K562 (cell line): ENCODE results near the gene CLCA1.

ENCODE experiments used
- BACH1 ChIP-seq: fragments of 200-800 bp; sonication (Bioruptor generic); IDR thresholded peaks from 2 replicates; pipeline ENCODE4 v1.6.1; 2016; ENCODE audit warnings: missing genetic modification characterization, missing compliant biosample characterization
- CCAR2 ChIP-seq: fragments of 200-400 bp; formaldehyde crosslinking; IDR thresholded peaks from 2 replicates; pipeline ENCODE4 v1.6.1; 2017; ENCODE audit warnings: mild to moderate bottlenecking, low read depth, low read length
- CTCF ChIP-seq, 3 experiments: IDR thresholded peaks in 2 of 3; conservative IDR thresholded peaks in 1 of 3; 2 replicates each; pipeline ENCODE4 v1.5.1; 2011 to 2012; ENCODE audit warnings: low read length in 3 of 3, mild to moderate bottlenecking in 3 of 3, control low read depth in 2 of 3, improper control_type of control experiment in 1 of 3, inconsistent platforms in 1 of 3, low read depth in 1 of 3, mixed read lengths in 1 of 3, moderate library complexity in 1 of 3; ENCODE audit not compliant: insufficient read depth in 2 of 3
- EGR1 ChIP-seq: fragments of 450-650 bp; conservative IDR thresholded peaks from 2 replicates; pipeline ENCODE4 v1.6.1; 2017; ENCODE audit warnings: mild to moderate bottlenecking
- FOXJ3 ChIP-seq: sonication (generic); formaldehyde crosslinking; IDR thresholded peaks from 2 replicates; pipeline ENCODE4 v1.4.0; 2020; ENCODE audit warnings: mild to moderate bottlenecking, missing genetic modification reagents
- POLR2AphosphoS5 ChIP-seq: IDR thresholded peaks from 2 replicates; pipeline ENCODE4 v1.6.1; 2011; ENCODE audit warnings: mild to moderate bottlenecking, low read depth, low read length, moderate library complexity; ENCODE audit not compliant: control insufficient read depth, insufficient read depth
- RFX5 ChIP-seq: IDR thresholded peaks from 2 replicates; pipeline ENCODE4 v1.6.1; 2011; ENCODE audit warnings: low read depth, mild to moderate bottlenecking, improper control_type of control experiment, low read length
- TEAD4 ChIP-seq, 2 experiments: sonication (generic) in 1 of 2; formaldehyde crosslinking in 1 of 2; IDR thresholded peaks; 2 replicates each; pipeline versions ENCODE4 v1.6.1 to v1.8.0; 2012 to 2022; ENCODE audit warnings: borderline replicate concordance in 1 of 2, inconsistent platforms in 1 of 2, low read length in 1 of 2, mild to moderate bottlenecking in 1 of 2, missing genetic modification reagents in 1 of 2

- no peak for TF ChIP-seq FOXJ3 (CRISPR knock-in tag)
- no peak for TF ChIP-seq TEAD4 (IDR thresholded peaks at IDR 0.05; ENCODE audit: low read length)
- no peak for TF ChIP-seq TEAD4 (CRISPR knock-in tag; IDR thresholded peaks at IDR 0.05; ENCODE audit: borderline replicate concordance)
- no peak for TF ChIP-seq POLR2AphosphoS5
- TF ChIP-seq CTCF (IDR thresholded peaks at IDR 0.05 in 2 of 3, conservative IDR thresholded peaks at IDR 0.05 in 1 of 3; ENCODE audit: insufficient read depth in 2 of 3, low read depth in 1 of 3, low read length in 3 of 3), result no peak
- no peak for TF ChIP-seq CCAR2
- TF ChIP-seq RFX5, result no peak
- TF ChIP-seq EGR1, result no peak
- TF ChIP-seq BACH1 (tag), result no peak
These were observed 34.8 kb downstream of the CLCA1 start for GRCh38 chr1:86503406-86504136.
